GM18870 (cell line): ENCODE measurements around the gene DPEP3.

ENCODE experiments used
- ATAC-seq: cut with Tn5 transposase; IDR thresholded peaks from one replicate; pipeline ENCODE4 v1.9.1; 2021; ENCODE audit warnings: moderate library complexity; ENCODE audit not compliant: unreplicated experiment

Gene DPEP3

GRCh38 chr16:67967958-67968399, 12.3 kb downstream of the DPEP3 start:
- ATAC-seq: no peak

GRCh38 chr16:67967183-67967957, 12.9 kb downstream of the DPEP3 start:
- no peak for ATAC-seq

- no peak for ATAC-seq
Measured at GRCh38 chr16:67966549-67967182, 13.6 kb downstream of the DPEP3 start.

- no peak for ATAC-seq
Measured at GRCh38 chr16:67965668-67966548, 14.4 kb downstream of the DPEP3 start.

- ATAC-seq: no peak
Measured at GRCh38 chr16:67964477-67965131, 15.7 kb downstream of the DPEP3 start.

GRCh38 chr16:67963662-67964321, 16.5 kb downstream of the DPEP3 start:
- ATAC-seq: no peak

GRCh38 chr16:67963292-67963661, 17.0 kb downstream of the DPEP3 start:
- ATAC-seq: no peak

GRCh38 chr16:67962135-67962534, 18.2 kb downstream of the DPEP3 start:
- ATAC-seq: no peak

GRCh38 chr16:67961551-67961957, 18.7 kb downstream of the DPEP3 start:
- no peak for ATAC-seq

GRCh38 chr16:67959536-67960329, 20.6 kb downstream of the DPEP3 start:
- no peak for ATAC-seq

GRCh38 chr16:67957622-67958021, 22.7 kb downstream of the DPEP3 start:
- no peak for ATAC-seq

- no peak for ATAC-seq
Measured at GRCh38 chr16:67954421-67955196, 25.7 kb downstream of the DPEP3 start.

- ATAC-seq: no peak
Measured at GRCh38 chr16:67953641-67954375, 26.5 kb downstream of the DPEP3 start.

- no peak for ATAC-seq
Measured at GRCh38 chr16:67951485-67951884, 28.8 kb downstream of the DPEP3 start.

- ATAC-seq: no peak
Measured at GRCh38 chr16:67950335-67950843, 29.9 kb downstream of the DPEP3 start.

- no peak for ATAC-seq
Measured at GRCh38 chr16:67949645-67950044, 30.7 kb downstream of the DPEP3 start.

- no peak for ATAC-seq
Measured at GRCh38 chr16:67948015-67948414, 32.3 kb downstream of the DPEP3 start.

GRCh38 chr16:67946966-67947558, 33.2 kb downstream of the DPEP3 start:
- no peak for ATAC-seq
